Fibroblast of lung (primary cell): ENCODE measurements around the gene MTMR4.
"Not testable (repeated sequence)": the region's sequence is repeated elsewhere in the genome, so short reads cannot be mapped to it uniquely, and the experiment has no call there.

Source experiments
- CTCF ChIP-seq, 2 donors: IDR thresholded peaks in 1 of 2; conservative IDR thresholded peaks in 1 of 2; 1 replicate in 1 of 2; 2 replicates in 1 of 2; pipeline ENCODE4 v1.5.1; 2011 to 2012; ENCODE audit warnings: low read length in 2 of 2, control low read depth in 1 of 2, inconsistent platforms in 1 of 2, low read depth in 1 of 2, mild to moderate bottlenecking in 1 of 2
- EZH2 ChIP-seq: IDR thresholded peaks from 2 replicates; pipeline ENCODE4 v1.5.1; 2012; ENCODE audit warnings: low read length, control low read depth, mild to moderate bottlenecking; ENCODE audit errors: missing control alignments

DNA sequence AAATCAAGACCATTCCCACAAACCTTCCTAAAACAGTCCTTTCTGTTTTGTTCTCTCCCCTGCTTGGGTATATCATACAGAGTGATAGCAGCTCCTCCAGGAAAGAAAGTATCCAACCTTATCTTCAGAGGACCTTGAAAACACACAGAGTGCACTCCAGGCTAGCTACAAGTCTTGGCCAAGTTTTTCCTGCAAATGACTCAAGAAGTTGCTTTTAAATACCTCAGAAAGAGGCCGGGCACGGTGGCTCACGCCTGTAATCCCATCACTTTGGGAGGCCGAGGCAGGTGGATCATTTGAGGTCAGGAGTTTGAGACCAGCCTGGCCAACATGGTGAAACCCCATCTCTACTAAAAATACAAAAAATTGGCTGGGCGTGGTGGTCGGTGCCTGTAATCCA, 11.3 kb downstream of the MTMR4 start:
- TF ChIP-seq CTCF (conservative IDR thresholded peaks at IDR 0.05 in 1 of 2, IDR thresholded peaks at IDR 0.05 in 1 of 2; ENCODE audit: low read depth in 1 of 2, low read length in 2 of 2); EZH2: not testable (repeated sequence)
